ENCODE results near the gene CEMIP2. TPM values are rescaled to one million over a fixed set of nuclear protein-coding genes. Genes with fewer than 3 reads are reported as not detected.
A peak's percentile ranks its signal among the peaks of the same experiment; 100 is the strongest.

CEMIP2 gene
- total RNA-seq, 1 donor from 2014 or later: 139 TPM

DNA sequence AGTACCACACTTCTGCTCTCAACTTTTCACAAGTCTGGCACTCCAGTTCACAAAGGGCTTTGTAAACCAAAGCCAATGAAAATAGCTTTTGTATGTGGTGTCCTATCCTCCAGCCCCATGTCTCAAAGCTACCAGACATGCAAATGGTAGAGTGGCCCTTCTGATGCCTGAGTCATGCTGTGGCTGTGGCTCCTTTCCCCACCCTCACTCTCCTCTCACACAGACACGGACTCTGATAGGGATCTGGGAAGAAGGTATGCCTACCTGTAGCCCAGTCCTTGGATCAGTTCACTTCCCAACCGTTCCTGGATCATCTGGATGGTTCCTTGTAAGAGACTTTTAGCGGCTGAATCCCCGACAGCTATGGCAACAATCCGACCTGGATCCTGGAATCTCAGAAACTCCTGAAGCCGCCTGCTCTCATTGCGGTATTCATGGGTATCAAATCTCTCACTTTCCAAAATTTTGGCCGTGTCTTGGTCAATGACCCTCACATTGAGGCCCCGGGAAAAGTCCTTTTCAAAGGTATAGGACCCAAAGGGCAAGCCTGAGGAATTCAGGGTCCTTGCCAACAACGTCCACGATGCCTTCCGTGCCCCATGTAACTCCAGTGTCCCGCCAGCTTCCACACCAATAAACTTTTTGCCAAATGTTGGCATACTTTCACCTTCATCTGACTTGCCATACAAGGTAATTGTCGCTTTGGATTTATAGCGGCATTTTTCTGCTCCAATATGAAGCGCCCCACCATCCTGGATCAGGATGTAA, 23.4 kb downstream of the CEMIP2 start:
- Histone ChIP-seq H3K27ac (ENCODE audit: low read depth, low read length) (no peak overlapping the region), H3K9me3 (ENCODE audit: insufficient read depth, low read depth, low read length) (no peaks in the 10 kb centered on the region), H3K9ac (ENCODE audit: low read length) (no peak overlapping the region), H3K27me3 (ENCODE audit: insufficient read depth, low read length) (no peaks in the 10 kb centered on the region), H2AFZ (ENCODE audit: low read depth, low read length) (no peak overlapping the region), H3K79me2 (ENCODE audit: insufficient read depth, low read length) (peaks cover 15% of the 10 kb centered on the region), H3K4me2 (ENCODE audit: low read length) (peak overlapping the region; percentile 3), H3K4me3 (ENCODE audit: insufficient read depth, low read depth, low read length) (no peak overlapping the region), H3K36me3 (ENCODE audit: insufficient read depth, low read length) (peaks cover 12% of the 10 kb centered on the region), H4K20me1 (ENCODE audit: insufficient read depth, low read length) (peaks cover 24% of the 10 kb centered on the region), H3K4me1 (ENCODE audit: insufficient read depth, low read length) (peaks cover 19% of the 10 kb centered on the region)
- FAIRE-seq (no peak), DNase-seq (ENCODE audit: low read depth) (no peak)
- peaks cover 9% of the 10 kb centered on the region for H3K36me3 Mint-ChIP-seq (ENCODE audit: low read depth, unreplicated experiment)
- TF ChIP-seq EZH2 (IDR thresholded peaks at IDR 0.05; ENCODE audit: insufficient read depth, low read length): no peak
- TF ChIP-seq, protein P1, sequence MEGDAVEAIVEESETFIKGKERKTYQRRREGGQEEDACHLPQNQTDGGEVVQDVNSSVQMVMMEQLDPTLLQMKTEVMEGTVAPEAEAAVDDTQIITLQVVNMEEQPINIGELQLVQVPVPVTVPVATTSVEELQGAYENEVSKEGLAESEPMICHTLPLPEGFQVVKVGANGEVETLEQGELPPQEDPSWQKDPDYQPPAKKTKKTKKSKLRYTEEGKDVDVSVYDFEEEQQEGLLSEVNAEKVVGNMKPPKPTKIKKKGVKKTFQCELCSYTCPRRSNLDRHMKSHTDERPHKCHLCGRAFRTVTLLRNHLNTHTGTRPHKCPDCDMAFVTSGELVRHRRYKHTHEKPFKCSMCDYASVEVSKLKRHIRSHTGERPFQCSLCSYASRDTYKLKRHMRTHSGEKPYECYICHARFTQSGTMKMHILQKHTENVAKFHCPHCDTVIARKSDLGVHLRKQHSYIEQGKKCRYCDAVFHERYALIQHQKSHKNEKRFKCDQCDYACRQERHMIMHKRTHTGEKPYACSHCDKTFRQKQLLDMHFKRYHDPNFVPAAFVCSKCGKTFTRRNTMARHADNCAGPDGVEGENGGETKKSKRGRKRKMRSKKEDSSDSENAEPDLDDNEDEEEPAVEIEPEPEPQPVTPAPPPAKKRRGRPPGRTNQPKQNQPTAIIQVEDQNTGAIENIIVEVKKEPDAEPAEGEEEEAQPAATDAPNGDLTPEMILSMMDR (IDR thresholded peaks at IDR 0.05; ENCODE audit: insufficient read depth, low read depth, low read length): no peak
- no peak overlapping the region for H3K4me3 Mint-ChIP-seq (ENCODE audit: unreplicated experiment)
- H3K27ac Mint-ChIP-seq (ENCODE audit: unreplicated experiment): peak overlapping the region; percentile 63
- peaks cover 43% of the 10 kb centered on the region for H3K4me1 Mint-ChIP-seq (ENCODE audit: low read depth, unreplicated experiment)
- H3K27me3 Mint-ChIP-seq (ENCODE audit: low read depth, unreplicated experiment): no peaks in the 10 kb centered on the region
- H3K9me3 Mint-ChIP-seq (ENCODE audit: unreplicated experiment): no peaks in the 10 kb centered on the region

DNA sequence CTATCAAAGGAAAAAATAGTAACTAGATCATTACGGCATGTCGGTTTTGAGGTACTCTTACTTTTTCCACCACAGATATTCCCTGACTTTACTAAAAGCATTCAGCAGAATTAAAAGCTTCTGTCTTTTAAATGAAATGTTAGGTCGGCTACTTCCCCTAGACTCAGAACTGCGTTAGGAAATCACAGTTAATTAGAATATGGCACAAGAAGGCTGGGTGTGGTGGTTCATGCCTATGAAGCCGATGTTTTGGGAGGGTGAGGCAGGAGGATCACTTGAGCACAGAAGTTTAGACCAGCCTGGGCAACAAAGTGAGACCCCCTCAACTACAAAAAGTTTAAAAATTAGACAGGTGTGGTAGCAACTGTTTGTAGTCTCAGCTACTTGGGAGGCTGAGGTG, 24.4 kb downstream of the CEMIP2 start:
- H3K4me2 ChIP-seq (ENCODE audit: low read length): no peak overlapping the region
- H3K9me3 Mint-ChIP-seq (ENCODE audit: unreplicated experiment): no peaks in the 10 kb centered on the region
- no peak for FAIRE-seq
- peaks cover 15% of the 10 kb centered on the region for H3K36me3 ChIP-seq (ENCODE audit: insufficient read depth, low read length)
- H2AFZ ChIP-seq (ENCODE audit: low read depth, low read length): no peak overlapping the region
- TF ChIP-seq, protein P1 (IDR thresholded peaks at IDR 0.05; ENCODE audit: insufficient read depth, low read depth, low read length): no peak
- no peak for TF ChIP-seq EZH2 (IDR thresholded peaks at IDR 0.05; ENCODE audit: insufficient read depth, low read length)
- H3K9ac ChIP-seq (ENCODE audit: low read length): no peak overlapping the region
- H3K9me3 ChIP-seq (ENCODE audit: insufficient read depth, low read depth, low read length): no peaks in the 10 kb centered on the region
- H3K4me3 Mint-ChIP-seq (ENCODE audit: unreplicated experiment): no peak overlapping the region
- H3K4me1 Mint-ChIP-seq (ENCODE audit: low read depth, unreplicated experiment): peaks cover 43% of the 10 kb centered on the region
- H3K27me3 ChIP-seq (ENCODE audit: insufficient read depth, low read length): no peaks in the 10 kb centered on the region
- peaks cover 17% of the 10 kb centered on the region for H3K4me1 ChIP-seq (ENCODE audit: insufficient read depth, low read length)
- H3K36me3 Mint-ChIP-seq (ENCODE audit: low read depth, unreplicated experiment): peaks cover 14% of the 10 kb centered on the region
- no peak overlapping the region for H3K27ac ChIP-seq (ENCODE audit: low read depth, low read length)
- H3K79me2 ChIP-seq (ENCODE audit: insufficient read depth, low read length): peaks cover 10% of the 10 kb centered on the region
- H4K20me1 ChIP-seq (ENCODE audit: insufficient read depth, low read length): peaks cover 25% of the 10 kb centered on the region
- no peak overlapping the region for H3K27ac Mint-ChIP-seq (ENCODE audit: unreplicated experiment)
- DNase-seq (ENCODE audit: low read depth): no peak
- H3K4me3 ChIP-seq (ENCODE audit: insufficient read depth, low read depth, low read length): no peak overlapping the region
- no peaks in the 10 kb centered on the region for H3K27me3 Mint-ChIP-seq (ENCODE audit: low read depth, unreplicated experiment)

DNA sequence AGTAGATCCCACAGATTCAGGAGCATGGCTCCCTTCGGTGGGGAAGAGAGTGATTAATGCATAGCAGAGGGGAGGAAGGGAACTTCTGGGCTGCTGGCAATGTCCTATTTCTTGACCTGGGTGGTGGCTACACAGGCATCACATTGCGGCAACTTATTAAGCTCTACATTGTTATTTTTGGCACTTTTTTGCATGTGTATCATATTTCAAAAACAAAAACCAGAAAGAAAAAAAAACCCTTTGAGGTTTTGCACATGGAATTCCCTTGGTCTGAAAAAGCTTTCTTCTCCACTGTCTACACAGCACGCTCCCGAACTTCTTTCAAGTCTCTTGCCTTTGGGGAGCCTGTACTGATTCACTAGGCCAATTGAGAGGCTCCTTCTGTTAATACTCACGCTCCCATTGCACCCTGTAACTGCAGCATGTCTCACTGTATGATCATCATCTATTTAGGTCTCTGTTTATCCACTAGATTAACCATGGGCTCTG, 25.1 kb downstream of the CEMIP2 start:
- H3K36me3 Mint-ChIP-seq (ENCODE audit: low read depth, unreplicated experiment): peaks cover 14% of the 10 kb centered on the region
- H3K4me2 ChIP-seq (ENCODE audit: low read length): peak overlapping the region; percentile 35
- DNase-seq (ENCODE audit: low read depth) (peak; percentile 77), FAIRE-seq (peak; percentile 50)
- no peaks in the 10 kb centered on the region for H3K27me3 Mint-ChIP-seq (ENCODE audit: low read depth, unreplicated experiment)
- H3K9me3 Mint-ChIP-seq (ENCODE audit: unreplicated experiment): no peaks in the 10 kb centered on the region
- H3K27ac Mint-ChIP-seq (ENCODE audit: unreplicated experiment): no peak overlapping the region
- no peaks in the 10 kb centered on the region for H3K27me3 ChIP-seq (ENCODE audit: insufficient read depth, low read length)
- no peak overlapping the region for H3K27ac ChIP-seq (ENCODE audit: low read depth, low read length)
- H3K9me3 ChIP-seq (ENCODE audit: insufficient read depth, low read depth, low read length): no peaks in the 10 kb centered on the region
- no peak overlapping the region for H3K9ac ChIP-seq (ENCODE audit: low read length)
- no peak for TF ChIP-seq EZH2 (IDR thresholded peaks at IDR 0.05; ENCODE audit: insufficient read depth, low read length)
- TF ChIP-seq, protein P1 (IDR thresholded peaks at IDR 0.05; ENCODE audit: insufficient read depth, low read depth, low read length): no peak
- H3K4me1 ChIP-seq (ENCODE audit: insufficient read depth, low read length): peaks cover 12% of the 10 kb centered on the region
- no peak overlapping the region for H2AFZ ChIP-seq (ENCODE audit: low read depth, low read length)
- H4K20me1 ChIP-seq (ENCODE audit: insufficient read depth, low read length): peaks cover 25% of the 10 kb centered on the region
- peaks cover 10% of the 10 kb centered on the region for H3K79me2 ChIP-seq (ENCODE audit: insufficient read depth, low read length)
- H3K4me3 ChIP-seq (ENCODE audit: insufficient read depth, low read depth, low read length): no peak overlapping the region
- H3K4me1 Mint-ChIP-seq (ENCODE audit: low read depth, unreplicated experiment): peaks cover 38% of the 10 kb centered on the region
- peaks cover 15% of the 10 kb centered on the region for H3K36me3 ChIP-seq (ENCODE audit: insufficient read depth, low read length)
- no peak overlapping the region for H3K4me3 Mint-ChIP-seq (ENCODE audit: unreplicated experiment)

Measured in astrocyte (in vitro differentiated cells and primary cell).